Measurements from ENCODE around the gene UPB1.

DNA sequence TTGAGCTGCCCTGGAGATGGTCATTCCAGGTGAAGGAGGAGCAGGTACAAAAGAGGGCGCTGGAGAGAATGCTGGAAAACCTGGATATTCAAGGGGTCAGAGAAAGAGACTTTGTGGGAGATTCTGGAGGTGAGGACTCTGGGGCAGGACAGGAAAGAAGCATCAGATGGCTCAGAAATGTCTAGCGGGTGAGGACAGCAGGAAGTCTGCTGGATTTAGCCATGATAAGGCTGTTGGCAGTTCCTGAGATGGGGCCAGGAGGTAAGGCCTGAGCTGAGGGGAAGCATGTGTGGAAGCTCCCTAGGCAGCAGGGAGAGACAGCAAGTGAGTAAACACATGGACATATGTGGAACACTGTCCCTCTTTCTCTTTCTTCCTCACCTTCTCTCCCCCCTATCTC, 1.5 kb downstream of the UPB1 start:
- no peak for TF ChIP-seq MAX (CRISPR knock-in tag; IDR thresholded peaks at IDR 0.05)
- no peak for TF ChIP-seq CTCF (IDR thresholded peaks at IDR 0.05)
- no peak for TF ChIP-seq NR1H2 (CRISPR knock-in tag; IDR thresholded peaks at IDR 0.05)
- TF ChIP-seq TEAD4 (CRISPR knock-in tag; IDR thresholded peaks at IDR 0.05): no peak
- TF ChIP-seq CREM (CRISPR knock-in tag; IDR thresholded peaks at IDR 0.05): no peak
- TF ChIP-seq TCF7 (CRISPR knock-in tag; IDR thresholded peaks at IDR 0.05; ENCODE audit: low read depth): no peak
- TF ChIP-seq FOXJ3 (CRISPR knock-in tag; IDR thresholded peaks at IDR 0.05; ENCODE audit: borderline replicate concordance): no peak
- TF ChIP-seq, protein P1, sequence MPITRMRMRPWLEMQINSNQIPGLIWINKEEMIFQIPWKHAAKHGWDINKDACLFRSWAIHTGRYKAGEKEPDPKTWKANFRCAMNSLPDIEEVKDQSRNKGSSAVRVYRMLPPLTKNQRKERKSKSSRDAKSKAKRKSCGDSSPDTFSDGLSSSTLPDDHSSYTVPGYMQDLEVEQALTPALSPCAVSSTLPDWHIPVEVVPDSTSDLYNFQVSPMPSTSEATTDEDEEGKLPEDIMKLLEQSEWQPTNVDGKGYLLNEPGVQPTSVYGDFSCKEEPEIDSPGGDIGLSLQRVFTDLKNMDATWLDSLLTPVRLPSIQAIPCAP (CRISPR knock-in tag; IDR thresholded peaks at IDR 0.05): no peak
- TF ChIP-seq NFYB (CRISPR knock-in tag; conservative IDR thresholded peaks at IDR 0.05; ENCODE audit: low read depth): no peak
- no peak for TF ChIP-seq NR3C1 (CRISPR knock-in tag; conservative IDR thresholded peaks at IDR 0.05; ENCODE audit: low read depth)

Data from WTC11 (cell line).